Tibial artery (tissue), 4 donors: ENCODE data around the gene GIMAP4.
A peak's percentile ranks its signal among the peaks of the same experiment; 100 is the strongest.

ENCODE experiments used
- DNase-seq, 2 donors: peaks; one replicate each; pipeline ENCODE4 v3.0.0-alpha.2; 2019
- H3K27ac ChIP-seq, 2 donors: fragments of 200-600 bp; sonication (generic) in 1 of 2; 1 replicate in 1 of 2; 2 replicates in 1 of 2; pipeline ENCODE4 v1.5.1; 2018 to 2019; ENCODE audit warnings: mild to moderate bottlenecking in 1 of 2
- H3K27me3 ChIP-seq, 2 donors: fragments of 200-600 bp; sonication (generic) in 1 of 2; one replicate each; pipeline versions ENCODE4 v1.5.1 to v1.6.0; 2016 to 2019
- H3K36me3 ChIP-seq, 3 donors: fragments of 200-600 bp; sonication (generic) in 2 of 3; one replicate each; pipeline ENCODE4 v1.5.1; 2016 to 2019; ENCODE audit warnings: mild to moderate bottlenecking in 2 of 3
- H3K4me1 ChIP-seq, 4 donors: fragments of 200-600 bp; sonication (generic) in 2 of 4; 1 replicate in 3 of 4; 2 replicates in 1 of 4; pipeline ENCODE4 v1.5.1; 2016 to 2019
- H3K4me3 ChIP-seq, 2 donors: fragments of 200-600 bp; sonication (generic) in 1 of 2; 1 replicate in 1 of 2; 2 replicates in 1 of 2; pipeline ENCODE4 v1.5.1; 2018 to 2019; ENCODE audit warnings: mild to moderate bottlenecking in 2 of 2
- H3K9me3 ChIP-seq, 3 donors: fragments of 200-600 bp; sonication (generic) in 1 of 3; one replicate each; pipeline ENCODE4 v1.5.1; 2016 to 2019
- CTCF ChIP-seq, 2 experiments: fragments of 200-600 bp in 1 of 2; fragments of 450-650 bp in 1 of 2; IDR thresholded peaks; one replicate each; pipeline ENCODE4 v1.5.1; 2017 to 2019; ENCODE audit warnings: antibody characterized with exemption in 2 of 2, mild to moderate bottlenecking in 1 of 2, moderate library complexity in 1 of 2
- intact Hi-C: fragments of 100-400 bp; cut with DNase I; formaldehyde crosslinking; loops from one replicate; pipeline ENCODE4 v1.15.0; 2023; ENCODE audit warnings: low total_unique reads

GIMAP4 gene

DNA sequence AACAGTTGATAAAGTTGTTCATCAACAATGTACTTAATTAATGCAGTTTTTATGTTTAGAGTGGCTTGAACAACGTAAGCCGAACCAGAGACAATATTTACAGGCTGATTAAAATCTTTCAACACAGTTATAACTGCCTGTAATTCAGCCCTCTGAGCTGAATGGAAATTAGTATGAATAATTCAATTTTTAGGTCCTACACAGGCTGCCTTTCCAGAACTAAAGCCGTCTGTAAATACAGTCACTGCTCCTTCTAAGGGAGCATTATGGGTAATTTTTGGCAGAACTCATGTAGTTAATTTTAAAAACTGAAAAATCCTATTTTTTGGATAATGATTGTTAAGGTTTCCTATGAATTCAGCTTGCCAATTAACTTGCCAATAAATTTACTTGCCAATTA lies 2.6 kb upstream of the GIMAP4 start:
- Histone ChIP-seq H3K27me3 (no peaks in the 10 kb centered on the region), H3K27ac (no peak overlapping the region), H3K9me3 (peaks cover 0 to 6% (median 0%) of the 10 kb centered on the region in 3 donors), H3K4me1 (no peaks in the 10 kb centered on the region), H3K4me3 (no peak overlapping the region), H3K36me3 (no peaks in the 10 kb centered on the region)
- DNase-seq = no peak
- intact Hi-C loops = no loop called here
- TF ChIP-seq CTCF (IDR thresholded peaks at IDR 0.05) = no peak

- Histone ChIP-seq H3K27ac (no peak overlapping the region), H3K9me3 (peaks cover 0 to 4% (median 0%) of the 10 kb centered on the region in 3 donors), H3K4me1 (no peaks in the 10 kb centered on the region), H3K36me3 (no peaks in the 10 kb centered on the region), H3K27me3 (no peaks in the 10 kb centered on the region), H3K4me3 (no peak overlapping the region)
- TF ChIP-seq CTCF (IDR thresholded peaks at IDR 0.05) = no peak
- intact Hi-C loops = no loop called here
- no peak for DNase-seq
These were observed 2.0 kb upstream of the GIMAP4 start for GRCh38 chr7:150565239-150565638.

GRCh38 chr7:150566123-150566522 lies 1.1 kb upstream of the GIMAP4 start:
- H3K4me3 ChIP-seq = no peak overlapping the region
- DNase-seq = no peak
- no peak overlapping the region for H3K27ac ChIP-seq
- intact Hi-C loops = no loop called here
- TF ChIP-seq CTCF (IDR thresholded peaks at IDR 0.05) = no peak
- H3K4me1 ChIP-seq = no peaks in the 10 kb centered on the region
- H3K36me3 ChIP-seq = no peaks in the 10 kb centered on the region
- no peaks in the 10 kb centered on the region for H3K9me3 ChIP-seq
- no peaks in the 10 kb centered on the region for H3K27me3 ChIP-seq

- H3K9me3 ChIP-seq = no peaks in the 10 kb centered on the region
- no peak for TF ChIP-seq CTCF (IDR thresholded peaks at IDR 0.05)
- intact Hi-C loops = no loop called here
- H3K27me3 ChIP-seq = no peaks in the 10 kb centered on the region
- peaks cover 0 to 3% (median 0%) of the 10 kb centered on the region in 3 donors for H3K36me3 ChIP-seq
- DNase-seq = no peak
- H3K4me1 ChIP-seq = no peaks in the 10 kb centered on the region
- no peak overlapping the region for H3K27ac ChIP-seq
- H3K4me3 ChIP-seq = no peak overlapping the region
These were observed 618 bp upstream of the GIMAP4 start for GRCh38 chr7:150566572-150566971.

- Histone ChIP-seq H3K27ac (no peak overlapping the region), H3K4me3 (peak overlapping the region; percentile 38 to 46), H3K9me3 (no peaks in the 10 kb centered on the region), H3K36me3 (peaks cover 0 to 4% (median 0%) of the 10 kb centered on the region in 3 donors), H3K27me3 (no peaks in the 10 kb centered on the region), H3K4me1 (no peaks in the 10 kb centered on the region)
- intact Hi-C loops = no loop called here
- TF ChIP-seq CTCF (IDR thresholded peaks at IDR 0.05) = no peak
- DNase-seq = no peak
These were observed 696 bp downstream of the GIMAP4 start for GRCh38 chr7:150567871-150568301.

DNA sequence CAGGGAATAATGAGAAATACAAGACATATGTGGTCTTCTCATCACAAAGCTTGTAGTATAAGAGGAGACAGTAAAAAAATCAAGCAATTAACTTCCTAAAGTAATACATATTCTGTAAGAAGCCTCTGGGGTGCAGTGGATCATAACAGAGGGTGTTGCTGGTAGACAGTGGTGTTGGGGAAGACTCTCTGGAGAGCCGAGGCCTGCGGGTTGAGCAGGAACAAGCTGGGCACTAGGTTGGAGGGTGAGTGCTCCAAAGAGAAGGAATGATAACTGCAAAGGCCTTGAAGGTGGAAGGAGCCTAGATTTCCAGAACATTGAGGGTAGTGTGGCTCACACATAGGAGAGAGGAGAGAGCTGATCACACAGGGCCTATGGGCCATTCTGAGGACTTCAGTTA lies 1.5 kb downstream of the GIMAP4 start:
- Histone ChIP-seq H3K4me1 (no peaks in the 10 kb centered on the region), H3K4me3 (peak overlapping the region; percentile 38 to 46), H3K27me3 (no peaks in the 10 kb centered on the region), H3K27ac (no peak overlapping the region), H3K36me3 (peaks cover 0 to 4% (median 0%) of the 10 kb centered on the region in 3 donors), H3K9me3 (no peaks in the 10 kb centered on the region)
- no peak for DNase-seq
- TF ChIP-seq CTCF (IDR thresholded peaks at IDR 0.05) = no peak
- intact Hi-C loops = no loop called here
